Suprapubic skin (tissue), 4 donors: ENCODE results near the gene SCFD2.

Experiments
- CTCF ChIP-seq, 2 donors: fragments of 200-600 bp in 1 of 2; fragments of 450-650 bp in 1 of 2; sonication (generic) in 1 of 2; IDR thresholded peaks; one replicate each; pipeline ENCODE4 v1.5.1; 2016 to 2019; ENCODE audit warnings: antibody characterized with exemption in 2 of 2, mild to moderate bottlenecking in 1 of 2, moderate library complexity in 1 of 2
- POLR2A ChIP-seq, 2 donors: fragments of 450-650 bp; IDR thresholded peaks; one replicate each; pipeline ENCODE4 v1.6.1; 2017; ENCODE audit warnings: antibody characterized with exemption in 2 of 2, mild to moderate bottlenecking in 2 of 2, moderate library complexity in 2 of 2
- POLR2AphosphoS5 ChIP-seq, 3 donors: sonication (generic); formaldehyde crosslinking; IDR thresholded peaks; one replicate each; pipeline ENCODE4 v1.6.1; 2017; ENCODE audit warnings: antibody characterized with exemption in 3 of 3

GRCh38 chr4:53233114-53233795 lies 132.6 kb downstream of the SCFD2 start:
- TF ChIP-seq CTCF (IDR thresholded peaks at IDR 0.05) (no peak), POLR2A (IDR thresholded peaks at IDR 0.05) (no peak), POLR2AphosphoS5 (IDR thresholded peaks at IDR 0.05) (no peak)
